22Rv1 (cell line): ENCODE data around the gene FAM227B.

Experiments used
- ZFX ChIP-seq: fragments of 450-650 bp; IDR thresholded peaks from 2 replicates; pipeline ENCODE4 v1.6.1; 2017; ENCODE audit warnings: antibody characterized with exemption, borderline replicate concordance
- TF ChIP-seq, protein P1 (sequence below): fragments of 450-650 bp; IDR thresholded peaks from 2 replicates; pipeline ENCODE4 v1.5.1; 2017; ENCODE audit warnings: mild to moderate bottlenecking

DNA sequence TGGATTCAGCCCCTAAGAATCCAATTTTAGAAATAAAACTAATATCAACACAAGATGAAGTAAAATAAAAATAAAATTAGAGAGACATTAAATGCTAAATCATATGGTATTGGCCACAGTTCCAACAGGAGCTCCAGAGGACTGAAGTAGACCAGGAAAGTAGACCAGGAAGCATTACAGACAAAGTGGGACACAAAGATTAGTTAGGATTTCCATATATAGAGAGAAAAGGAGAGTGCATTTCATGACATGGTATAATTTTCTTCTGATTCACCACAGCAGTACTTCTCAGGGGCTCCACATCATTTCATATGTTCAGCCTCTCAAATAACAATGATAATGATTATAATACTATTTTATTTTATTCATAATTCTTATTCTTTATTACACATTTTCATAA is 179.3 kb downstream of the FAM227B start:
- TF ChIP-seq, protein P1, sequence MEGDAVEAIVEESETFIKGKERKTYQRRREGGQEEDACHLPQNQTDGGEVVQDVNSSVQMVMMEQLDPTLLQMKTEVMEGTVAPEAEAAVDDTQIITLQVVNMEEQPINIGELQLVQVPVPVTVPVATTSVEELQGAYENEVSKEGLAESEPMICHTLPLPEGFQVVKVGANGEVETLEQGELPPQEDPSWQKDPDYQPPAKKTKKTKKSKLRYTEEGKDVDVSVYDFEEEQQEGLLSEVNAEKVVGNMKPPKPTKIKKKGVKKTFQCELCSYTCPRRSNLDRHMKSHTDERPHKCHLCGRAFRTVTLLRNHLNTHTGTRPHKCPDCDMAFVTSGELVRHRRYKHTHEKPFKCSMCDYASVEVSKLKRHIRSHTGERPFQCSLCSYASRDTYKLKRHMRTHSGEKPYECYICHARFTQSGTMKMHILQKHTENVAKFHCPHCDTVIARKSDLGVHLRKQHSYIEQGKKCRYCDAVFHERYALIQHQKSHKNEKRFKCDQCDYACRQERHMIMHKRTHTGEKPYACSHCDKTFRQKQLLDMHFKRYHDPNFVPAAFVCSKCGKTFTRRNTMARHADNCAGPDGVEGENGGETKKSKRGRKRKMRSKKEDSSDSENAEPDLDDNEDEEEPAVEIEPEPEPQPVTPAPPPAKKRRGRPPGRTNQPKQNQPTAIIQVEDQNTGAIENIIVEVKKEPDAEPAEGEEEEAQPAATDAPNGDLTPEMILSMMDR, result no peak
- no peak for TF ChIP-seq ZFX
